ENCODE measurements around the gene ALK. TPM values are rescaled to one million over a fixed set of nuclear protein-coding genes. Genes with fewer than 3 reads are reported as not detected.

ALK gene
- total RNA-seq, 2 donors from 2014 or later, result 0.13 to 0.46 TPM

GRCh38 chr2:29663268-29663667 is 258.1 kb downstream of the ALK start:
- Mint-ChIP-seq H3K9me3 (peaks cover 2% of the 10 kb centered on the region), H3K27me3 (ENCODE audit: insufficient read depth) (no peaks in the 10 kb centered on the region), H3K4me1 (peaks cover 7% of the 10 kb centered on the region), H3K36me3 (ENCODE audit: low read depth) (no peaks in the 10 kb centered on the region), H3K27ac (no peak overlapping the region), H3K4me3 (no peak overlapping the region)
- Histone ChIP-seq H3K9me3 (ENCODE audit: control insufficient read depth, low read length) (peaks cover 3% of the 10 kb centered on the region), H3K4me1 (ENCODE audit: control insufficient read depth, insufficient read depth, low read length) (peaks cover 3% of the 10 kb centered on the region), H3K27me3 (ENCODE audit: control insufficient read depth, insufficient read depth, low read length, poor library complexity, severe bottlenecking) (no peaks in the 10 kb centered on the region), H3K36me3 (ENCODE audit: control insufficient read depth, insufficient read depth, low read length) (no peaks in the 10 kb centered on the region), H3K4me3 (ENCODE audit: low read length) (no peak overlapping the region), H3K27ac (ENCODE audit: low read depth, low read length) (no peak overlapping the region), H3K9ac (ENCODE audit: extremely low read depth, low read length, poor library complexity, severe bottlenecking) (no peak overlapping the region)
- TF ChIP-seq CTCF (conservative IDR thresholded peaks at IDR 0.05), result no peak
- WGBS, 2 experiments (ENCODE audit: insufficient coverage in 1 of 2, insufficient read length in 1 of 2), result 91 to 100% methylated on average over 2 to 3 of the region's 3 CpGs
- no peak for DNase-seq

GRCh38 chr2:29662861-29663260 is 258.5 kb downstream of the ALK start:
- DNase-seq, result no peak
- no peak overlapping the region for H3K27ac ChIP-seq (ENCODE audit: low read depth, low read length)
- H3K9ac ChIP-seq (ENCODE audit: extremely low read depth, low read length, poor library complexity, severe bottlenecking), result no peak overlapping the region

GRCh38 chr2:29660201-29660600 is 261.2 kb downstream of the ALK start:
- H3K4me1 ChIP-seq (ENCODE audit: control insufficient read depth, insufficient read depth, low read length), result peaks cover 3% of the 10 kb centered on the region
- no peaks in the 10 kb centered on the region for H3K9me3 Mint-ChIP-seq

More at GRCh38 chr2:29662861-29663260, 258.5 kb downstream of the ALK start:
- no peaks in the 10 kb centered on the region for H3K9me3 Mint-ChIP-seq
- H3K9me3 ChIP-seq (ENCODE audit: control insufficient read depth, low read length), result peaks cover 3% of the 10 kb centered on the region
- H3K27me3 ChIP-seq (ENCODE audit: control insufficient read depth, insufficient read depth, low read length, poor library complexity, severe bottlenecking), result no peaks in the 10 kb centered on the region
- WGBS, 2 experiments (ENCODE audit: insufficient coverage in 1 of 2, insufficient read length in 1 of 2), result 77 to 91% methylated on average over 2 of the region's 2 CpGs
- no peak overlapping the region for H3K27ac Mint-ChIP-seq
- no peaks in the 10 kb centered on the region for H3K36me3 Mint-ChIP-seq (ENCODE audit: low read depth)
- H3K27me3 Mint-ChIP-seq (ENCODE audit: insufficient read depth), result no peaks in the 10 kb centered on the region
- H3K4me3 ChIP-seq (ENCODE audit: low read length), result no peak overlapping the region
- no peak overlapping the region for H3K4me3 Mint-ChIP-seq
- TF ChIP-seq CTCF (conservative IDR thresholded peaks at IDR 0.05), result no peak
- peaks cover 7% of the 10 kb centered on the region for H3K4me1 Mint-ChIP-seq
- peaks cover 3% of the 10 kb centered on the region for H3K4me1 ChIP-seq (ENCODE audit: control insufficient read depth, insufficient read depth, low read length)
- H3K36me3 ChIP-seq (ENCODE audit: control insufficient read depth, insufficient read depth, low read length), result no peaks in the 10 kb centered on the region

More at GRCh38 chr2:29660201-29660600, 261.2 kb downstream of the ALK start:
- H3K27ac ChIP-seq (ENCODE audit: low read depth, low read length), result no peak overlapping the region
- no peak overlapping the region for H3K4me3 Mint-ChIP-seq
- no peak overlapping the region for H3K9ac ChIP-seq (ENCODE audit: extremely low read depth, low read length, poor library complexity, severe bottlenecking)
- H3K4me3 ChIP-seq (ENCODE audit: low read length), result no peak overlapping the region
- peaks cover 7% of the 10 kb centered on the region for H3K4me1 Mint-ChIP-seq
- H3K27me3 ChIP-seq (ENCODE audit: control insufficient read depth, insufficient read depth, low read length, poor library complexity, severe bottlenecking), result no peaks in the 10 kb centered on the region
- H3K9me3 ChIP-seq (ENCODE audit: control insufficient read depth, low read length), result no peaks in the 10 kb centered on the region
- no peak for TF ChIP-seq CTCF (conservative IDR thresholded peaks at IDR 0.05)
- no peaks in the 10 kb centered on the region for H3K36me3 ChIP-seq (ENCODE audit: control insufficient read depth, insufficient read depth, low read length)
- no peak for DNase-seq
- WGBS, 2 experiments (ENCODE audit: insufficient coverage in 1 of 2, insufficient read length in 1 of 2), result 88 to 93% methylated on average over 1 to 2 of the region's 2 CpGs
- no peaks in the 10 kb centered on the region for H3K36me3 Mint-ChIP-seq (ENCODE audit: low read depth)
- no peaks in the 10 kb centered on the region for H3K27me3 Mint-ChIP-seq (ENCODE audit: insufficient read depth)
- no peak overlapping the region for H3K27ac Mint-ChIP-seq
